ENCODE results near the gene UCK2.

UCK2 gene

GRCh38 chr1:165844114-165844798, 16.8 kb downstream of the UCK2 start:
- no peaks in the 10 kb centered on the region for H3K9me3 Mint-ChIP-seq
- no peaks in the 10 kb centered on the region for H3K27me3 Mint-ChIP-seq
- H3K27ac Mint-ChIP-seq: peak overlapping the region; percentile 35
- peaks cover 2% of the 10 kb centered on the region for H3K36me3 Mint-ChIP-seq
- no peak overlapping the region for H3K4me3 Mint-ChIP-seq
- peaks cover 24% of the 10 kb centered on the region for H3K4me1 Mint-ChIP-seq

- Mint-ChIP-seq H3K4me1 (peaks cover 24% of the 10 kb centered on the region), H3K27ac (no peak overlapping the region), H3K4me3 (no peak overlapping the region), H3K27me3 (no peaks in the 10 kb centered on the region), H3K36me3 (peaks cover 2% of the 10 kb centered on the region), H3K9me3 (no peaks in the 10 kb centered on the region)
Measured at GRCh38 chr1:165844933-165845332, 17.5 kb downstream of the UCK2 start.

- H3K4me1 Mint-ChIP-seq: peaks cover 24% of the 10 kb centered on the region
- no peak overlapping the region for H3K27ac Mint-ChIP-seq
- H3K27me3 Mint-ChIP-seq: no peaks in the 10 kb centered on the region
- H3K9me3 Mint-ChIP-seq: no peaks in the 10 kb centered on the region
- H3K4me3 Mint-ChIP-seq: no peak overlapping the region
- H3K36me3 Mint-ChIP-seq: peaks cover 2% of the 10 kb centered on the region
Measured at GRCh38 chr1:165845569-165845968, 18.2 kb downstream of the UCK2 start.

GRCh38 chr1:165845992-165846748, 18.8 kb downstream of the UCK2 start:
- Mint-ChIP-seq H3K4me1 (peaks cover 28% of the 10 kb centered on the region), H3K27ac (no peak overlapping the region), H3K9me3 (no peaks in the 10 kb centered on the region), H3K4me3 (no peak overlapping the region), H3K27me3 (no peaks in the 10 kb centered on the region), H3K36me3 (peaks cover 2% of the 10 kb centered on the region)

- Mint-ChIP-seq H3K36me3 (peaks cover 2% of the 10 kb centered on the region), H3K4me1 (peaks cover 32% of the 10 kb centered on the region), H3K27me3 (no peaks in the 10 kb centered on the region), H3K27ac (no peak overlapping the region), H3K4me3 (no peak overlapping the region), H3K9me3 (no peaks in the 10 kb centered on the region)
Measured at GRCh38 chr1:165847486-165847885, 20.1 kb downstream of the UCK2 start.

GRCh38 chr1:165849353-165850133, 22.1 kb downstream of the UCK2 start:
- H3K9me3 Mint-ChIP-seq: no peaks in the 10 kb centered on the region

GRCh38 chr1:165851034-165851658, 23.7 kb downstream of the UCK2 start:
- peaks cover 2% of the 10 kb centered on the region for H3K36me3 Mint-ChIP-seq
- peaks cover 25% of the 10 kb centered on the region for H3K4me1 Mint-ChIP-seq
- no peak overlapping the region for H3K4me3 Mint-ChIP-seq
- H3K9me3 Mint-ChIP-seq: no peaks in the 10 kb centered on the region
- no peaks in the 10 kb centered on the region for H3K27me3 Mint-ChIP-seq
- H3K27ac Mint-ChIP-seq: no peak overlapping the region

More at GRCh38 chr1:165849353-165850133, 22.1 kb downstream of the UCK2 start:
- Mint-ChIP-seq H3K36me3 (peaks cover 2% of the 10 kb centered on the region), H3K4me1 (peaks cover 23% of the 10 kb centered on the region), H3K4me3 (no peak overlapping the region), H3K27ac (no peak overlapping the region), H3K27me3 (no peaks in the 10 kb centered on the region)

GRCh38 chr1:165852871-165853270, 25.5 kb downstream of the UCK2 start:
- peaks cover 25% of the 10 kb centered on the region for H3K4me1 Mint-ChIP-seq
- no peaks in the 10 kb centered on the region for H3K9me3 Mint-ChIP-seq
- H3K27me3 Mint-ChIP-seq: no peaks in the 10 kb centered on the region
- no peak overlapping the region for H3K27ac Mint-ChIP-seq
- no peak overlapping the region for H3K4me3 Mint-ChIP-seq
- H3K36me3 Mint-ChIP-seq: peaks cover 2% of the 10 kb centered on the region

- no peak overlapping the region for H3K4me3 Mint-ChIP-seq
- H3K27ac Mint-ChIP-seq: no peak overlapping the region
- peaks cover 25% of the 10 kb centered on the region for H3K4me1 Mint-ChIP-seq
- no peaks in the 10 kb centered on the region for H3K9me3 Mint-ChIP-seq
- H3K36me3 Mint-ChIP-seq: peaks cover 2% of the 10 kb centered on the region
- no peaks in the 10 kb centered on the region for H3K27me3 Mint-ChIP-seq
Measured at GRCh38 chr1:165853528-165854075, 26.2 kb downstream of the UCK2 start.

GRCh38 chr1:165854101-165854845, 26.9 kb downstream of the UCK2 start:
- Mint-ChIP-seq H3K9me3 (no peaks in the 10 kb centered on the region), H3K36me3 (peaks cover 2% of the 10 kb centered on the region), H3K27ac (no peak overlapping the region), H3K27me3 (no peaks in the 10 kb centered on the region), H3K4me1 (peaks cover 25% of the 10 kb centered on the region), H3K4me3 (no peak overlapping the region)

- peaks cover 25% of the 10 kb centered on the region for H3K4me1 Mint-ChIP-seq
- H3K27me3 Mint-ChIP-seq: no peaks in the 10 kb centered on the region
- no peak overlapping the region for H3K4me3 Mint-ChIP-seq
- H3K9me3 Mint-ChIP-seq: no peaks in the 10 kb centered on the region
- H3K27ac Mint-ChIP-seq: no peak overlapping the region
- peaks cover 2% of the 10 kb centered on the region for H3K36me3 Mint-ChIP-seq
Measured at GRCh38 chr1:165855010-165855838, 27.8 kb downstream of the UCK2 start.

GRCh38 chr1:165856021-165856420, 28.6 kb downstream of the UCK2 start:
- Mint-ChIP-seq H3K9me3 (no peaks in the 10 kb centered on the region), H3K27me3 (no peaks in the 10 kb centered on the region), H3K4me1 (peaks cover 23% of the 10 kb centered on the region), H3K4me3 (no peak overlapping the region), H3K36me3 (peaks cover 2% of the 10 kb centered on the region), H3K27ac (no peak overlapping the region)

- Mint-ChIP-seq H3K27ac (no peak overlapping the region), H3K4me1 (peaks cover 17% of the 10 kb centered on the region), H3K9me3 (no peaks in the 10 kb centered on the region)
Measured at GRCh38 chr1:165856606-165857005, 29.2 kb downstream of the UCK2 start.

More at GRCh38 chr1:165856606-165857005, 29.2 kb downstream of the UCK2 start:
- no peaks in the 10 kb centered on the region for H3K27me3 Mint-ChIP-seq
- no peak overlapping the region for H3K4me3 Mint-ChIP-seq
- peaks cover 2% of the 10 kb centered on the region for H3K36me3 Mint-ChIP-seq
